ENCODE data around the gene POLDIP2.

The POLDIP2 gene

DNA sequence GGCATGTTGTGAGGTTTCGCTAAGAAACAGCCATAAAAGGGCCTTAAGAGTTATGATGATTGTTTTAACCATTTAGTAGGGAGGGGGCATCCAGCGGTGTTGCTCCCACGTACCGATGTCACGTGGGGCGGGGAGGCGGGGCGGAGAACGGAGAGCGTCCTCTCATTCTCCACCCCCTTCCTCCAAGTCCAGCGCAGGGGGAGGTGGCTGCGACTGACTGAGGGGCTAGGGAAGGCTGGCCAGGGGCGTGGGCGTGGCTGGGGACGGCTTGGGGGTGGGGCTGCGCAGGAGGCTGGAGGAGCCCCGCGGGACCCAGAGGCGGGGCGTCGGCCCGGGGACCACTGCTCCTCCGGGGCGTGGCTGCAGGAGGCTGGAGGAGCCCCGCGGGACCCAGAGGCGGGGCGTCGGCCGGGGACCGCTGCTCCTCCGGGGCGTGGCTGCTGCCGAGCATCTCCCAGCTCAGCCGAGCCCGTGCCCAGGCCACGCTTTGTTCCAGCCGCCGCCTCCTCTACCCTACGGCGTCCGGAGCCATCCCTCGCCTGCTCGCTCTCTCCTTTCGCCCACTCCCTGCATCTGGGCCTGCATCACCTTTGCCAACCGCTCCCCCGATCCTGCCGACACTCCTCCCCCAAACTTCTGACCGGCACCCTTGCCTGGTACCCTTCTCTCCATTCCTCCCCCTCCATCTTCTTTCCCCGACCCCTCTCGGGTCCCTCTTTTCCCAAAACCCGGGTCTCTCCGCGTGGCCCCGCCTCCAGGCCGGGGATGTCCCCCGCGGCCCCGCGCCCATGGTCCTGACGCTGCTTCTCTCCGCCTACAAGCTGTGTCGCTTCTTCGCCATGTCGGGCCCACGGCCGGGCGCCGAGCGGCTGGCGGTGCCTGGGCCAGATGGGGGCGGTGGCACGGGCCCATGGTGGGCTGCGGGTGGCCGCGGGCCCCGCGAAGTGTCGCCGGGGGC lies 14.2 kb upstream of the POLDIP2 start, which contains the start of gene SARM1:
TSS of gene SARM1 (plus strand) at position 450 of the 958 bp plus-strand sequence. CDS start at position 789, 339 bp downstream.
- Histone ChIP-seq H3K9me3 (ENCODE audit: control insufficient read depth in 1 of 2, low read length in 2 of 2) (no peaks in the 10 kb centered on the region), H3K36me3 (ENCODE audit: control insufficient read depth in 1 of 2, insufficient read depth in 2 of 2, low read length in 2 of 2) (peaks cover 0 to under 1% of the 10 kb centered on the region in 2 donors), H3K4me3 (ENCODE audit: low read depth in 1 of 2, low read length in 2 of 2) (peak within 1 kb of the TSS; percentile 60 to 78), H3K4me1 (ENCODE audit: control insufficient read depth in 1 of 2, insufficient read depth in 2 of 2, low read length in 2 of 2) (peaks cover 16% of the 10 kb centered on the region in 2 donors), H3K27ac (ENCODE audit: low read length) (peak within 1 kb of the TSS; percentile 56), H3K27me3 (ENCODE audit: low read depth, low read length) (peaks cover 5% of the 10 kb centered on the region)

DNA sequence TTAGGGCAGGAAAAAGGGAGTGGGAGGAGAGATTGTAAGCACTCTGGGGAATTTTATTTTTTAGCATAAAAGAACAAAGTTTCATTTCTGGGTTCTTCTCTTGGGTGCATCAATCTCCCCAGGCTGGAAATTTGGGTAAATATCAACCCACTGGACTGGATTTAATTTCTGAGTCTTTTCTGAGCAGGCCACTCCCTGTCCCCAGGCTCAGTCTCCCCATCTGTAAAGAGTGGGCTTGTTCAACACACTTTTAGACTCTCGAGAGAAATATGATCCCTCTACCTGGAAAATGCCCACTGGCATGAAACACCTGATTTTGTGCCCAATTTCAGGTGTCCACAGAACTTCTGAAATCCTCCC lies 13.4 kb upstream of the POLDIP2 start:
- H3K4me1 ChIP-seq (ENCODE audit: control insufficient read depth in 1 of 2, insufficient read depth in 2 of 2, low read length in 2 of 2) = peaks cover 16% of the 10 kb centered on the region in 2 donors
- H3K27me3 ChIP-seq (ENCODE audit: low read depth, low read length) = peaks cover 5% of the 10 kb centered on the region
- peak overlapping the region; percentile 56 for H3K27ac ChIP-seq (ENCODE audit: low read length)
- no peak overlapping the region for H3K4me3 ChIP-seq (ENCODE audit: low read depth in 1 of 2, low read length in 2 of 2)
- peaks cover 0 to 4% of the 10 kb centered on the region in 2 donors for H3K36me3 ChIP-seq (ENCODE audit: control insufficient read depth in 1 of 2, insufficient read depth in 2 of 2, low read length in 2 of 2)
- no peaks in the 10 kb centered on the region for H3K9me3 ChIP-seq (ENCODE audit: control insufficient read depth in 1 of 2, low read length in 2 of 2)

DNA sequence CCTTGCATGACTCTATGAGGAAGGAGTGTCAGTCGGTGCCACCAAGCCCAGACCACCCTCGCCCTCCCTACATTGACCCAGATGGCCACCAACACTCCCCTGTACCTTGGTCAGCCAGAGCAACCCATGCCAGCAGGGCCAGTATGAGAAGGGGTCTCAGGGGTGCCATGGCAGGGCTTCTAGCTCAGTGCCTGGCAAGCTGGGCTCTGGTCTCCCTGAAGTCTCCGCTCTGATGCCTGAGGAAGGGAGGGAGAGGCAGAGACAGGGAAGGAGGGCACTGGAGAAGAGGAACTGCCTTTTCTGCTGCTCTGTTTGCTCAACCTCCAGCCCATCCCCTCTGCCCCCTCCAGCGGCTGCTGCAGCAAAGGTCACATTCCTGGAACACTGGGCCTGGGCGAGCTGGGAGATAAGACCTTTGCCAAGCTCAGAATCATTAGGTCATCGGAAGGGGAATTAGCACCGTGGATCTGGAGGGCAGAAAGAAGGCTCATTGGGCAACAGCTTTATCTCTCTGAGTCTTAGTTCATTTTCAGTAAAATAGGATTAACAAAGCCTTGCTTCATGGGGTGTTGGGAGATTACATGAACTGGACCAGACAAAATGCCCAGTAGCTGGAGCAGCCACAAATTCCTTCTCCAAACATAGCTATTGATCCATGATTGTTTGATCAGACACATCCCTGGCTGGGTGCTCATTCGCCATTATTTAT lies 12.9 kb upstream of the POLDIP2 start, which contains the start of gene VTN:
TSS of gene VTN (minus strand) at position 273 of the 709 bp plus-strand sequence. CDS start at position 169, 104 bp downstream.
- Histone ChIP-seq H3K27ac (ENCODE audit: low read length) (peak within 1 kb of the TSS; percentile 56), H3K4me3 (ENCODE audit: low read depth in 1 of 2, low read length in 2 of 2) (peak within 1 kb of the TSS in 1 of 2 donors; percentile 78)

DNA sequence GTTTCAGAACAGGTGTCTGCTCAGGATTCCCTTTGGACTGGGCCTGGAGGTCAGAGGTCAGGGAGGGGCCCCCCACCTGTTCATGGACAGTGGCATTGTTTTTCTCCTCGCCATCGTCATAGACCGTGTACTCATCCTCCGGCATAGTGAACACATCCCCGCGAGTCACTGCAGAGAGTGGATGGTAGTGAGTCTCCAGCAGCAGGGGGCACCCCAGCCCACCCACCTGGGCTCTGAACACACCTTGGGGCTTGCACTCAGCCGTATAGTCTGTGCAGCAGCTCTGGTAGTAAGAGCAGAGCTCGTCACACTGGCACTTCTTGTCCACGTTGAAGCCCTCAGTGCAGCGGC lies 12.3 kb upstream of the POLDIP2 start:
- Histone ChIP-seq H3K27ac (ENCODE audit: low read length) (no peak overlapping the region), H3K9me3 (ENCODE audit: control insufficient read depth in 1 of 2, low read length in 2 of 2) (no peaks in the 10 kb centered on the region), H3K4me1 (ENCODE audit: control insufficient read depth in 1 of 2, insufficient read depth in 2 of 2, low read length in 2 of 2) (peaks cover 16% of the 10 kb centered on the region in 2 donors), H3K36me3 (ENCODE audit: control insufficient read depth in 1 of 2, insufficient read depth in 2 of 2, low read length in 2 of 2) (peaks cover 0 to 12% of the 10 kb centered on the region in 2 donors), H3K27me3 (ENCODE audit: low read depth, low read length) (peaks cover 5% of the 10 kb centered on the region), H3K4me3 (ENCODE audit: low read depth in 1 of 2, low read length in 2 of 2) (no peak overlapping the region)

More for the DNA sequence above, 12.9 kb upstream of the POLDIP2 start, which contains the start of gene VTN:
- Histone ChIP-seq H3K36me3 (ENCODE audit: control insufficient read depth in 1 of 2, insufficient read depth in 2 of 2, low read length in 2 of 2) (peaks cover 0 to 9% of the 10 kb centered on the region in 2 donors), H3K4me1 (ENCODE audit: control insufficient read depth in 1 of 2, insufficient read depth in 2 of 2, low read length in 2 of 2) (peaks cover 16% of the 10 kb centered on the region in 2 donors), H3K27me3 (ENCODE audit: low read depth, low read length) (peaks cover 5% of the 10 kb centered on the region), H3K9me3 (ENCODE audit: control insufficient read depth in 1 of 2, low read length in 2 of 2) (no peaks in the 10 kb centered on the region)

DNA sequence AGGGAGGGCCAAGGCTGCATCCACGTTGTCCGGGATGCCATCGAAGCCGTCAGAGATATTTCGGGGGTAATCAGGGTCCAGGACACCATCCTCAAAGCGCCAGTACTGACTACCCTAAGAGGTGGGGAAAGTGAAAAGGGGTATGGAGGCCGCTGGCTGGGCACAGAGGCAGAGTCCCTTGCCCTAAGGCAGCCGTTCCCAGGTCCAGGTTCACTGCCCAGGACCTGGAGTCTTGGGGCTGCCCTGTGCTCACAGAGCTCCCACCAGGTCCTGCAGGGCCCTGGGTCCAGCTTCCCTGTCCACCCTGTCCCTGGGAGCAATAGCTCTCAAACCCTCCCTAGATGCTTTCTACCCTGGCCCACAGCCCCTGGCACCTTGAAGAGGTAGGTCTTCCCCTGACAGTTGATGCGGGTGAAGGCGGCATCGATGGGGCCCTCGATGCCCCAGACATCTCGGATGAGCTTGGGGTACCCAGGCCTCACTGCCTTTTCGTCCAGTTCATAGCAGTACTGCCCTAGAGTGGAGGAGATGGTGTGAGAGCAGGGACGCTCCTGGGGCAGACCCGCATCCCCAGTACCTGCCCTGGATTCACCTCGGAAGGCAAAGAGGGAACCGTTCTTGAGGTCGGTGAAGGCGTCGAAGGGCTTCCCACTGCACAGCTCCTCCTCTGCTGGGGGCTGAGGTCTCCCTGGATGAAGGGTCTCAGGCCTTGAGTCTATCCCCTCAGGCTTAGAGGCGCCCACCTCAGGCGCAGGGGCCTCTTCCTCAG lies 11.8 kb upstream of the POLDIP2 start:
- Histone ChIP-seq H3K9me3 (ENCODE audit: control insufficient read depth in 1 of 2, low read length in 2 of 2) (no peaks in the 10 kb centered on the region), H3K4me3 (ENCODE audit: low read depth in 1 of 2, low read length in 2 of 2) (no peak overlapping the region), H3K27me3 (ENCODE audit: low read depth, low read length) (peaks cover 5% of the 10 kb centered on the region), H3K27ac (ENCODE audit: low read length) (no peak overlapping the region), H3K36me3 (ENCODE audit: control insufficient read depth in 1 of 2, insufficient read depth in 2 of 2, low read length in 2 of 2) (peaks cover 0 to 16% of the 10 kb centered on the region in 2 donors), H3K4me1 (ENCODE audit: control insufficient read depth in 1 of 2, insufficient read depth in 2 of 2, low read length in 2 of 2) (peaks cover 16% of the 10 kb centered on the region in 2 donors)

DNA sequence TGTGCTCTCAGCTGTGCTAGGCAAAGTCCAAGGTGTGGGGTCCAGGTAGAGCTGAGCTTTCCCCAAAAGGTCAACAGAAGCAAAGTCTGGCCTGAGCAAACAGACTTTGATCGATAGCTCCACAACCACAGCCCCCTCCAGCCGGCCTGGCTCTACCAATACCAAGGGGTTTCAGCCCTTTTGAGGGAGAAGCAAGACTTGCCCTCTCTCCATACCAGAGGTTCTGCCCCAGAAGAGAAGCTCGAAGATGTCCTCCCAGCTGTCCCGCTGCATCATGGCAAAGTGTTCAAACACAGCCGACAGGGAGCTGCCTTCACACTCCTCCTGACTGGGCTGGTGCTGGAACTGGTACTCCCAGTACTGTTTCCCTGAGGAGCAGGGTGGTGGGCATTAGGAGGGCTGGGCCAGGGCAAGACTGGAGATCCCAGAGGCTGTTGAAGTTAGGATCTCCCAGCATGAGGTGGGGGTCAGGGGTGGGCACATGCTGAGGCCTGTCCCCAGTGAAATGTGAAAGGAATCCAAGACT lies 11.0 kb upstream of the POLDIP2 start:
- no peak overlapping the region for H3K27ac ChIP-seq (ENCODE audit: low read length)
- peaks cover 13 to 15% of the 10 kb centered on the region in 2 donors for H3K4me1 ChIP-seq (ENCODE audit: control insufficient read depth in 1 of 2, insufficient read depth in 2 of 2, low read length in 2 of 2)
- H3K4me3 ChIP-seq (ENCODE audit: low read depth in 1 of 2, low read length in 2 of 2) = no peak overlapping the region

DNA sequence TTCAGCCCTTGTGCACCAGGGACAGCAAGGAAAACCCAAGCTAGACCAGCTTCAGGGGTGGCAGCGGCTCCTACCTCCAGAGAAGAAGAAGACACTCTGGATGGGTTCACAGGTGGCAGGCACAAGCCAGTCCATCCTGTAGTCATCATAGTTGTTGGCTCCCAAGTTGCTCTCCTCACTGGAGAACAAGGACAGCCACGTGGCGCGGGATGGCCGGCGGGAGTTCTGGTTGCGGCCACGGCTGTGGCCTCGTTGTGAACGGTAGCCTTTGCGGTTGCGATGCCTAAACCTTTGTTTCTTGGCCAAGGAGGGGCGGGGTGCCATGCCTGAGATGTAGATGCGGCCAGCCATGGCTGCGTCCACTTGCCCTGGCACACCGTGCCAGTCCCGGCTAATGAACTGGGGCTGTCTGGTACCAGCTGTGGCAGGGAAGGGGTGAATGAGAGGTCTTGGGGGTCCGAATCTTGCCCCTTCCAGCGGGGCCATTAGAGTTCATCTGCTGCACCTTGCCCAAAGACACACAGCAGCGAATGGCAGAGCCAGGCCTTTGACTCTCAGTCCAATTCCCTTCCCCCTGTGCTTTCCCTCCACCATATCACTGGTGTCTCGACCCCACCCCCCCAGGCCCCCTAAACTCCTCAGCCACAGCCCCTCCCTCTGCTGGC lies 10.4 kb upstream of the POLDIP2 start:
- H3K4me1 ChIP-seq (ENCODE audit: control insufficient read depth in 1 of 2, insufficient read depth in 2 of 2, low read length in 2 of 2) = peaks cover 7 to 9% of the 10 kb centered on the region in 2 donors
- no peak overlapping the region for H3K27ac ChIP-seq (ENCODE audit: low read length)
- H3K4me3 ChIP-seq (ENCODE audit: low read depth in 1 of 2, low read length in 2 of 2) = no peak overlapping the region
- peaks cover under 1% of the 10 kb centered on the region for H3K27me3 ChIP-seq (ENCODE audit: low read depth, low read length)
- no peaks in the 10 kb centered on the region for H3K9me3 ChIP-seq (ENCODE audit: control insufficient read depth in 1 of 2, low read length in 2 of 2)
- peaks cover 13 to 29% of the 10 kb centered on the region in 2 donors for H3K36me3 ChIP-seq (ENCODE audit: control insufficient read depth in 1 of 2, insufficient read depth in 2 of 2, low read length in 2 of 2)

More for the DNA sequence above, 11.0 kb upstream of the POLDIP2 start:
- Histone ChIP-seq H3K9me3 (ENCODE audit: control insufficient read depth in 1 of 2, low read length in 2 of 2) (no peaks in the 10 kb centered on the region), H3K36me3 (ENCODE audit: control insufficient read depth in 1 of 2, insufficient read depth in 2 of 2, low read length in 2 of 2) (peaks cover 7 to 23% of the 10 kb centered on the region in 2 donors), H3K27me3 (ENCODE audit: low read depth, low read length) (peaks cover 5% of the 10 kb centered on the region)

DNA sequence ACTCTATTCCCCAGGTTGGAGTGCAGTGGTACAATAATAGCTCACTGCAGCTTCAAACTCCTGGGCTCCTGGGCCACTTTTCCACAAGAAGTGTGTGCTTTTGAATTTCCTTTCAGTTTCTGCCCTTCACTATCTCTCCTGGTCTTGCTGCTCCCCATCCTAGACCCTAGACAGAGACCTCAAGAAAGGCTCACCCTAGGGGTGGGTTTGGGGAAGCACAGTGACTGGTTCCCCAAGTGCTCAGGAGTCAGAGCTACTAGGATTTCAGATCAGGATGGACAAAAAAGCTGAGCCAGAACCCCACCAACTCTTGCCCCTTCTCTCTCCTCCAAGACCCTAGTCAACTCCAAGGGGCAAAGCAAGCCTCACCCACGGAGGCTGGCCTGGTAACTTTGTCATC lies 9.3 kb upstream of the POLDIP2 start:
- peaks cover 19 to 41% of the 10 kb centered on the region in 2 donors for H3K36me3 ChIP-seq (ENCODE audit: control insufficient read depth in 1 of 2, insufficient read depth in 2 of 2, low read length in 2 of 2)
- no peak overlapping the region for H3K27ac ChIP-seq (ENCODE audit: low read length)
- H3K4me3 ChIP-seq (ENCODE audit: low read depth in 1 of 2, low read length in 2 of 2) = no peak overlapping the region

DNA sequence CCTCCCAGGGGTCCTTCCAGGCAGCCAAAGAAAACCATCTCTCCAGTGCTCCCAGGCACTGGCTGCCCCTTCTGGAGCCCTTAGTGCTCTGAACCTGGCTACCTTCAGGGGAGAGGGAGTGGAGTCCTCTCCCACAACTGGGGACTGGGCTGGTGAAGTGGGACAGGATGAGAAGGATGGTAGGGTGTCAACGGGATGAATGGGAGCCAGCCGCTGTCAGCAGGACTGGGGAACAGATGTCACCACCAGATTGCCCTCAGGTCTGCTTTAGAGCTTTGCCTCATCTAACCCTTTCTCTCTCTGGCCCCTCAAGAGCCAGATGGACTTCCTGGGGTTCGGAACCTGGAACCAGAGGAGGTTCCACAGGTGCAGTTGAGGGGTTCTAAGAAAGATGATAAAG lies 8.2 kb upstream of the POLDIP2 start:
- no peak overlapping the region for H3K27ac ChIP-seq (ENCODE audit: low read length)
- no peaks in the 10 kb centered on the region for H3K27me3 ChIP-seq (ENCODE audit: low read depth, low read length)
- H3K36me3 ChIP-seq (ENCODE audit: control insufficient read depth in 1 of 2, insufficient read depth in 2 of 2, low read length in 2 of 2) = peaks cover 29 to 52% of the 10 kb centered on the region in 2 donors
- peaks cover 0 to 2% of the 10 kb centered on the region in 2 donors for H3K4me1 ChIP-seq (ENCODE audit: control insufficient read depth in 1 of 2, insufficient read depth in 2 of 2, low read length in 2 of 2)
- H3K9me3 ChIP-seq (ENCODE audit: control insufficient read depth in 1 of 2, low read length in 2 of 2) = no peaks in the 10 kb centered on the region
- no peak overlapping the region for H3K4me3 ChIP-seq (ENCODE audit: low read depth in 1 of 2, low read length in 2 of 2)

More for the DNA sequence above, 9.3 kb upstream of the POLDIP2 start:
- Histone ChIP-seq H3K4me1 (ENCODE audit: control insufficient read depth in 1 of 2, insufficient read depth in 2 of 2, low read length in 2 of 2) (peaks cover 0 to 6% of the 10 kb centered on the region in 2 donors), H3K9me3 (ENCODE audit: control insufficient read depth in 1 of 2, low read length in 2 of 2) (no peaks in the 10 kb centered on the region), H3K27me3 (ENCODE audit: low read depth, low read length) (no peaks in the 10 kb centered on the region)

DNA sequence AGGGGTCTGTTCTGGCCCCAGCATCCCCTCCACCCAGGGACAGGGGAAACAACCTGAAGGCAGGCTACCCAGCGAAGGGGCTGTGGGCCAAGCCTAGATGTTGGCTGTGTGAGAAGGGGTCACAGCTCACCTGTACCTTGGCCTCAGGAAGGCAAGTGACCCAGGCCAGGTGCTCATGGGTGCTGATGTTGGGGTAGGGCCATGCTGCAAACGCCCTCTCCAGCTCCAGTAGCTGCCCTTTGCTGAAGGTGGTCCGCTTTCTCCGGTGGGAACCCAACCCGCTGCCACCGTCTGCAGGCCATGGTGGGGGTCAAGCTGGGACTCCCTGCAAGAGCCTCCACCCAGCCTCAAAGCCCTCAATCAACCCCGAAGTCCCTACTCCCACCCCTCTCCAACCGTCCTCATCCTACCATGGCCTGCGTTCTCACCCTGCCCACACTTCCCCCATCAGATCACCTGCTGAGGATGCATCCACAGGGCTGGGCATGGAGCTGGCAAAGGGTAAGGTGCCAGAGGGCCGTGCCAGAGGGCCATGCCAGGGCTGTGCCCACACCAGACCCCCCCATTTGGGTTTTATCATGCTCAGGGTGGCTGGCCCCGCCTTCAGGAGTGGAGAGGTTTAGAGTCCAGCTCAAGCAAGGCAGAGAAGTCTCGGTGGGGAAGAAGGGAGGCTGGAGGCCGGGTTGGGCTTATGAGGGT lies 7.5 kb upstream of the POLDIP2 start, which contains the start of gene SEBOX:
TSS of gene SEBOX (minus strand) at position 535 of the 699 bp plus-strand sequence. CDS start at position 487, 48 bp downstream.
- Histone ChIP-seq H3K4me1 (ENCODE audit: control insufficient read depth in 1 of 2, insufficient read depth in 2 of 2, low read length in 2 of 2) (no peaks in the 10 kb centered on the region), H3K9me3 (ENCODE audit: control insufficient read depth in 1 of 2, low read length in 2 of 2) (no peaks in the 10 kb centered on the region), H3K36me3 (ENCODE audit: control insufficient read depth in 1 of 2, insufficient read depth in 2 of 2, low read length in 2 of 2) (peaks cover 33 to 58% of the 10 kb centered on the region in 2 donors), H3K4me3 (ENCODE audit: low read depth in 1 of 2, low read length in 2 of 2) (no peak within 1 kb of the TSS), H3K27me3 (ENCODE audit: low read depth, low read length) (no peaks in the 10 kb centered on the region), H3K27ac (ENCODE audit: low read length) (no peak within 1 kb of the TSS)
